Measurements from ENCODE around the gene GDF11.
A peak's percentile ranks its signal among the peaks of the same experiment; 100 is the strongest.

The GDF11 gene

DNA sequence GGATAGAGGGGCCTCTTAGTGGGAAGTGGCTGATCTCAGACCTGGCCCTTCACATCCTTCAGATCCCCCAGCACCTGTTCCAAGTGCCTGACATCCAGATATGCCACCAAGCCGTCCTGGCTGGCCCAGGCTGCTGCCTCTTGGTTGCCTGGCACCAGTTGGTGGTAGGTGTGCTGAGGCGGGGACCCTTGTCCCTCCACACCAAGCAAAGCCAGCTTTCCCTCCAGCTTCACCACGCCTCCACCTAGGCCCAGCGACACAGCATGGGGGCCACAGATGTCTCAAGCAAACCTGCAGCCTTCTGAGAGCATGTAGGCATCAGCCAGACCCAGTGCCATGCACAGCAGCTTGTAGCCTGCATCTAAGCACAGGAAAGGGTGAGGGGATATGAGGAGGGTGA is 10.6 kb upstream of the GDF11 start:
- TF ChIP-seq, protein P1, sequence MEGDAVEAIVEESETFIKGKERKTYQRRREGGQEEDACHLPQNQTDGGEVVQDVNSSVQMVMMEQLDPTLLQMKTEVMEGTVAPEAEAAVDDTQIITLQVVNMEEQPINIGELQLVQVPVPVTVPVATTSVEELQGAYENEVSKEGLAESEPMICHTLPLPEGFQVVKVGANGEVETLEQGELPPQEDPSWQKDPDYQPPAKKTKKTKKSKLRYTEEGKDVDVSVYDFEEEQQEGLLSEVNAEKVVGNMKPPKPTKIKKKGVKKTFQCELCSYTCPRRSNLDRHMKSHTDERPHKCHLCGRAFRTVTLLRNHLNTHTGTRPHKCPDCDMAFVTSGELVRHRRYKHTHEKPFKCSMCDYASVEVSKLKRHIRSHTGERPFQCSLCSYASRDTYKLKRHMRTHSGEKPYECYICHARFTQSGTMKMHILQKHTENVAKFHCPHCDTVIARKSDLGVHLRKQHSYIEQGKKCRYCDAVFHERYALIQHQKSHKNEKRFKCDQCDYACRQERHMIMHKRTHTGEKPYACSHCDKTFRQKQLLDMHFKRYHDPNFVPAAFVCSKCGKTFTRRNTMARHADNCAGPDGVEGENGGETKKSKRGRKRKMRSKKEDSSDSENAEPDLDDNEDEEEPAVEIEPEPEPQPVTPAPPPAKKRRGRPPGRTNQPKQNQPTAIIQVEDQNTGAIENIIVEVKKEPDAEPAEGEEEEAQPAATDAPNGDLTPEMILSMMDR (IDR thresholded peaks at IDR 0.05): no peak
- TF ChIP-seq ZFX (IDR thresholded peaks at IDR 0.05; ENCODE audit: borderline replicate concordance): no peak
- no peak overlapping the region for H3K27ac ChIP-seq

DNA sequence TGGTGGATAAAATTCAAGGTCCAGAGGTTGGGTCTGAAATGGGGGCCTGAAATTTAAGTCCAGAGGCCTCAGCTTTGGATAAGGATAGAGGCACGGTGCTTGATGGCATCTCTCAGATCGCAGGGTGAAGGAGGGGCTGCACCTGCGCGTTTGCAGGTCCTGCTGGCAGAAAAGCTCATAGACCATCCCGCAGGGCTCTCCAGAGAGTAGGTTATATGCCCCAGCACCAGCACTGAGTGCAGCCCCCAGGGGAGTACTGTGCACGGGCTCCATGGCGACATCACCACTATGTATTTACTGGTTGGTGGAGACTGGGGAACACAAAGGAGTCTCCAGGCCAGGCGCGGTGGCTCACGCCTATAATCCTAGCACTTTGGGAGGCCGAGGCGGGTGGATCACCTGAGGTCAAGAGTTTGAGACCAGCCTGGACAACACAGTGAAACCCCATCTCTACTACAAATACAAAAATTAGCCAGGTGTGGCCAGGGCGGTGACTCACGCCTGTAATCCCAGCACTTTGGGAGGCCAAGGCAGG is 9.8 kb upstream of the GDF11 start:
- H3K27ac ChIP-seq: no peak overlapping the region
- TF ChIP-seq, protein P1 (IDR thresholded peaks at IDR 0.05): no peak

DNA sequence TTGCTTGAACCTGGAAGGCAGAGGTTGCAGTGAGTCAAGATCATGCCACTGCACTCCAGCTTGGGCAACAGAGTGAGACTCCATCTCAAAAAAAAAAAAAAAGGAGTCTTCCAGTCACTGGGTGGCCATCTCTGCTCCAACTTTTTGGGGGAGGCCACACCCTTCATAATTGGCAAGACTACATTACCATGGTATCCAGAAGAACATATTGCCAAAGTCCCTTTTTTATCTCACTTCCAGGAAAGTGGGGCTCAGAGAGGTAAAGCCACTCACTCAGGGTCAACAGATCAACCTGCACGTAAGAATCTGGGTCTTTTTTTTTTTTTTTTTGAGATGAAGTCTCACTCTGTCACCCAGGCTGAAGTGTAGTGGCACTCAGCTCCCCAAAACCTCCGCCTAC is 9.1 kb upstream of the GDF11 start:
- TF ChIP-seq, protein P1 (IDR thresholded peaks at IDR 0.05): no peak
- TF ChIP-seq ZFX (IDR thresholded peaks at IDR 0.05; ENCODE audit: borderline replicate concordance): no peak
- H3K27ac ChIP-seq: no peak overlapping the region

DNA sequence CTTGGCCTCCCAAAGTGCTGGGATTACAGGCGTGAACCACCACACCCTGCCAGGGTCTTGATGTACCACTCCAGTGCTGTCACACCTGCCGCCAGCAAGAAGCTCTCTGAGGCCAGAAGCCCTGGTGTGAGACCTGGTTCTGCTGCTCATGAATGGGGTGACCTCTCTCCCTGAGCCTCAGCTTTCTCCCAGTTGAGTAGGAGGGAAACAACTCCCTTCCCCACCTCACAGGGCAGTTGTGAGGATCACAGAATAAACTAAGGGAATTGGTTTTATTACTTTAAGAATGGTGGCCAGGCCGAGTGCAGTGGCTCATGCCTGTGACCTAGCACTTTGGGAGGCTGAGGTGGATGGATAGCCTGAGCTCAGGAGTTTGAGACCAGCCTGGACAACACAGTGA is 8.3 kb upstream of the GDF11 start:
- H3K27ac ChIP-seq: no peak overlapping the region
- TF ChIP-seq, protein P1 (IDR thresholded peaks at IDR 0.05): no peak
- no peak for TF ChIP-seq ZFX (IDR thresholded peaks at IDR 0.05; ENCODE audit: borderline replicate concordance)

DNA sequence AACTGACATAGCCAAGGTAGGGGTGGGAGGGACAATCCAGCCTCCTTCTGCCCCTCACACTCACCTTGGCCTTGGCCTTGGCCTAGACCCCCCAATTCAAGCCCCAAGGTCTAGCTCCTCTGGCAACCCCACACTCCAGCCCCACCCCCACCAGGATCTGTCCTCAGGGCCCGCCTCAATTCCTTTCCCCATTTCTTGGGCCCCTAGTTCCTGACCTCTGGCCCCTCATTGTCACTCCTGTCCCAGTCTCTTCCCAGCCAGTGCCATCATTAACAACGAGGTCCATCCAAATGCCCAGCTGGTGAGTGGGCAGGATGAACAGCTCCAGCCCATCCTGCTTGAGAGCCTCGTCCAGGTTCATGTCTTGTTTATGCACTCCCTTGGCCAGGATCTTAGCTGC is 6.8 kb upstream of the GDF11 start:
- H3K27ac ChIP-seq: no peak overlapping the region
- TF ChIP-seq, protein P1 (IDR thresholded peaks at IDR 0.05): no peak
- TF ChIP-seq ZFX (IDR thresholded peaks at IDR 0.05; ENCODE audit: borderline replicate concordance): no peak

DNA sequence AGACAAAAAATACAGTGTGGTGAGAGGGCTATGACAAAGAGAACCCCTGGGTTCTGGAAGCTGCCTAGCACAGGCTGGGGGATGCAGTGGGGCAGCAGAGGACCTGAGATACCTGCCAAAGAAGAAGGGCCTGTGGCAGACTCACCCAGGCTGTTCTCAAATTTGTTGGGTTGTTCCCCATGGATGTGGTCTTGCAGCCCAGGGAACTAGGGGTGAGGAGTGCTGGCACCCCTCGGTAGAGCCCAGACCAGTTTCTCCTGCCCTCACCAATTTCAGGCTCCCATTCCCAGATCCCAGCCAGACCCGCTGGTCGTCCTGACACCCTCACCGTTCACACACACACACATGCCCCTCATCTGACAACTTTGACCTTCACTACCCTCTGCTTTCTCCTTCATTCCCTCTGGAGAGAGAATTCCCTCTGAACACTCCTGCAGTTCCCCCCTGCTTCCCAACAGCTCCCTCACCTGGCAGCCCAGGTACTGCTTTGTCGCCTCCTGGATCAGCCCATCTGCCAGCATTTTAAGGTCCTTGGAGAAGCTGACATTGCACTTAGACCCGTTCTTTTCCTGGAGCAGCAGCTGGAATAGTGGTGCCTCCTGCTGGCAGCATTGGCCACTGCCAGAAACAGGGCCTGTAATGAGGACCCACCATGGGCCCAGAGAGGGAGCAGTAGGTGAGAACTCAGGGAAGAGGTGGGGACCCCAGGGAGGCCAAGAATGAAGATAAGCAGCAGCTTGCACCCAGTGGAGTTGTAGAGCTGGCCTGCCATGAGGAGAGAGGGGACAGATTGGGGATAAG is 5.9 kb upstream of the GDF11 start:
- H3K27ac ChIP-seq: peak overlapping the region; percentile 43
- TF ChIP-seq ZFX (IDR thresholded peaks at IDR 0.05; ENCODE audit: borderline replicate concordance): no peak
- TF ChIP-seq, protein P1 (IDR thresholded peaks at IDR 0.05): peak; percentile 97

DNA sequence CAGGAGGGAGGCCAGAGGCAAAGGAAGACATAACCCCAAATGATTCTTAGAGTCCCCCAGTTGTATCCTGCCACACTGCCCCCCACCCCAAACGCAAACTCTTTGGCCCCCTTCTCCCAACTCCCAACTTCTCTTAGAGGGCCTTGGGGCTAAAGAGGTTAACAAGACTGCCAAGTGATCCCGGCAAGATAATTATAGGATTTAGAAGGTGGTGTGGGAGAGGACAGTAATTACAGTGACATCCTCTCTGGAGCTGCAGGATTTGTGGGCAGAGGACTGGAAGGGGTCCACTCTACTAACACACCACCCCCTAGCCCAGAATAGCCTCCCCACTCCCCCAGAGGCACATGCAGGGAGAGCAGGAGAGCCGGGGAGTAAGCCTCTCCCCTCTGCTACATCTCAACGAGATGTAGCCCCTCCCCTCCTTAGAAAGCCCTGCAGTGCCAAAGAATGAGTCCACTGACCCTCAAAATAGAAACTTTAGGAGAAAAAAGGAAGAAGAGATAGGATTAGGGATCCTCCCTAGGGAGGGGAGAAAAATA is 5.3 kb upstream of the GDF11 start:
- TF ChIP-seq, protein P1 (IDR thresholded peaks at IDR 0.05): 0 out of 2 replicates have a peak, but pooled peaks have one; percentile 0
- TF ChIP-seq ZFX (IDR thresholded peaks at IDR 0.05; ENCODE audit: borderline replicate concordance): no peak
- H3K27ac ChIP-seq: peak overlapping the region; percentile 43

Measured in 22Rv1 (cell line).